ENCODE data around the gene PRSS8. TPM values are rescaled to one million over a fixed set of nuclear protein-coding genes. Genes with fewer than 3 reads are reported as not detected.
"Not testable (repeated sequence)": the region's sequence is repeated elsewhere in the genome, so short reads cannot be mapped to it uniquely, and the experiment has no call there.

Gene PRSS8
- total RNA-seq, 4 donors from 2014 or later = 42.1 to 89.9 (median 72.8) TPM

GRCh38 chr16:31168848-31169247, 33.3 kb upstream of the PRSS8 start:
- DNase-seq = no peak
- 79 to 80% methylated on average over 2 of the region's 2 CpGs for WGBS, 2 donors
- no peaks in the 10 kb centered on the region for H3K9me3 ChIP-seq
- no peaks in the 10 kb centered on the region for H3K36me3 ChIP-seq
- no peak overlapping the region for H3K4me3 ChIP-seq (replicated peaks in 1 of 3)
- no peaks in the 10 kb centered on the region for H3K27me3 ChIP-seq
- intact Hi-C loops (cut with DNase I) = no loop called here
- H3K27ac ChIP-seq = no peak overlapping the region
- peaks cover 0 to 9% of the 10 kb centered on the region in 2 donors for H3K4me1 ChIP-seq
- TF ChIP-seq, protein P1, sequence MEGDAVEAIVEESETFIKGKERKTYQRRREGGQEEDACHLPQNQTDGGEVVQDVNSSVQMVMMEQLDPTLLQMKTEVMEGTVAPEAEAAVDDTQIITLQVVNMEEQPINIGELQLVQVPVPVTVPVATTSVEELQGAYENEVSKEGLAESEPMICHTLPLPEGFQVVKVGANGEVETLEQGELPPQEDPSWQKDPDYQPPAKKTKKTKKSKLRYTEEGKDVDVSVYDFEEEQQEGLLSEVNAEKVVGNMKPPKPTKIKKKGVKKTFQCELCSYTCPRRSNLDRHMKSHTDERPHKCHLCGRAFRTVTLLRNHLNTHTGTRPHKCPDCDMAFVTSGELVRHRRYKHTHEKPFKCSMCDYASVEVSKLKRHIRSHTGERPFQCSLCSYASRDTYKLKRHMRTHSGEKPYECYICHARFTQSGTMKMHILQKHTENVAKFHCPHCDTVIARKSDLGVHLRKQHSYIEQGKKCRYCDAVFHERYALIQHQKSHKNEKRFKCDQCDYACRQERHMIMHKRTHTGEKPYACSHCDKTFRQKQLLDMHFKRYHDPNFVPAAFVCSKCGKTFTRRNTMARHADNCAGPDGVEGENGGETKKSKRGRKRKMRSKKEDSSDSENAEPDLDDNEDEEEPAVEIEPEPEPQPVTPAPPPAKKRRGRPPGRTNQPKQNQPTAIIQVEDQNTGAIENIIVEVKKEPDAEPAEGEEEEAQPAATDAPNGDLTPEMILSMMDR (IDR thresholded peaks at IDR 0.05) = no peak
- TF ChIP-seq POLR2A (IDR thresholded peaks at IDR 0.05) = no peak

DNA sequence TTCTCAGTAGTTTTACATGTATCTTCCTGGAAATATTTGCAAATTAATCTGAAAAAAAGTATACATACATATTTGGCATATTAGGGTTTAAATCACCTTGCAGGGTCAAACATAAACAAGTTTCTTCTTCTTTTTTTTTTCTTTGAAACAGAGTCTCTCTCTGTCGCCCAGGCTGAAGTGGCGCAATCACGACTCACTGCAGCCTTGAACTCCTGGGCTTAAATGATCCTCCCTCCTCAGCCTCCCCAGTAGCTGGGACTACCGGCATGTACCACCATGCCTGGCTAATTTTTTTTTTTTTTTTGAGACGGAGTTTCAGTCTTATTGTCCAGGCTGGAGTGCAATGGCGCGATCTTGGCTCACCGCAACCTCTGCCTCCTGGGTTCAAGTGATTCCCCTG, 31.8 kb upstream of the PRSS8 start:
- no peak overlapping the region for H3K27ac ChIP-seq
- H3K9me3 ChIP-seq = no peaks in the 10 kb centered on the region
- no peak for DNase-seq
- H3K36me3 ChIP-seq = no peaks in the 10 kb centered on the region
- TF ChIP-seq, protein P1 (IDR thresholded peaks at IDR 0.05) = no peak
- no peak overlapping the region for H3K4me3 ChIP-seq (replicated peaks in 1 of 3)
- H3K4me1 ChIP-seq = peaks cover 0 to 9% of the 10 kb centered on the region in 2 donors
- H3K27me3 ChIP-seq = no peaks in the 10 kb centered on the region
- intact Hi-C loops (cut with DNase I) = no loop called here
- WGBS, 2 donors = 91 to 93% methylated on average over 8 of the region's 8 CpGs

GRCh38 chr16:31157136-31157535, 21.6 kb upstream of the PRSS8 start:
- TF ChIP-seq, protein P1 (IDR thresholded peaks at IDR 0.05) = no peak
- no peak for TF ChIP-seq POLR2A (IDR thresholded peaks at IDR 0.05)
- Histone ChIP-seq H3K4me3 (replicated peaks in 1 of 3) (no peak overlapping the region), H3K27ac (no peak overlapping the region), H3K36me3 (no peaks in the 10 kb centered on the region), H3K27me3 (no peaks in the 10 kb centered on the region), H3K9me3 (no peaks in the 10 kb centered on the region), H3K4me1 (no peaks in the 10 kb centered on the region)
- DNase-seq = no peak
- intact Hi-C loops (cut with DNase I) = no loop called here
- WGBS, 2 donors = 37 to 39% methylated on average over 8 of the region's 8 CpGs

- H3K27ac ChIP-seq; intact Hi-C loops (cut with DNase I); DNase-seq; H3K27me3 ChIP-seq; H3K4me3 ChIP-seq (replicated peaks in 1 of 3); H3K4me1 ChIP-seq; H3K36me3 ChIP-seq; H3K9me3 ChIP-seq: not testable (repeated sequence)
- 78 to 80% methylated on average over 6 of the region's 6 CpGs for WGBS, 2 donors
Measured at GRCh38 chr16:31150976-31151375, 15.4 kb upstream of the PRSS8 start.

- no peak within 1 kb of the TSS for H3K4me3 ChIP-seq (replicated peaks in 1 of 3)
Measured at GRCh38 chr16:31149894-31150890, 14.7 kb upstream of the PRSS8 start, which contains the start of gene PRSS36. Gene PRSS36, minus strand, starts transcription at chr16:31150066. Its CDS starts 31 bp downstream, at chr16:31150035.

More at GRCh38 chr16:31149894-31150890, 14.7 kb upstream of the PRSS8 start, which contains the start of gene PRSS36:
- TF ChIP-seq POLR2A (IDR thresholded peaks at IDR 0.05) = no peak
- TF ChIP-seq, protein P1 (IDR thresholded peaks at IDR 0.05) = no peak
- H3K9me3 ChIP-seq = no peaks in the 10 kb centered on the region
- WGBS, 2 donors = 80 to 82% methylated on average over 8 to 11 of the region's 11 CpGs
- intact Hi-C loops (cut with DNase I) = loop anchor here (10.0 kb wide), 1 partner anchor 165 kb away; the partner anchor contains the start of gene HSD3B7
- no peak for DNase-seq
- no peaks in the 10 kb centered on the region for H3K27me3 ChIP-seq
- H3K27ac ChIP-seq = no peak within 1 kb of the TSS
- H3K36me3 ChIP-seq = no peaks in the 10 kb centered on the region
- H3K4me1 ChIP-seq = peaks cover 0 to 4% of the 10 kb centered on the region in 2 donors

Measured in thyroid gland (tissue), 4 donors.